ENCODE measurements around the gene SLC41A2.

DNA sequence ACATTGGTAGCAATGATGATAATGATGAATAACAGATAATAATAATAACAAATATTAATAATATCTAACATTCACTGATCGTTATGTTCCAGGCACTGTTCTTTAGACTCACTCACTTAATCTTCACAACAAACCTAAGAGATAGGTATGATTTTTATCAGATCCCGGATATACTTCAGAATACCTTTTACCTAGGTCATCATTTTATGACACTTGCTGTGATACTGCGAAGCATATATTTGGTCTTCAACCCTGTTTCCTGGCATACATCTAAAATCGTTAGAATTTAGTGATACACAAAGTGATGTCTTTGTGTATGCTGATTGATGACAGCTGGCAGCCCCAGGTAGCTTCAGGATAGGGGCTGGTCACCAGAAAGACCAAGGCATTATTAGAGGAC, 46.1 kb downstream of the SLC41A2 start:
- TF ChIP-seq POLR2A (IDR thresholded peaks at IDR 0.05): no peak
- TF ChIP-seq, protein P1, sequence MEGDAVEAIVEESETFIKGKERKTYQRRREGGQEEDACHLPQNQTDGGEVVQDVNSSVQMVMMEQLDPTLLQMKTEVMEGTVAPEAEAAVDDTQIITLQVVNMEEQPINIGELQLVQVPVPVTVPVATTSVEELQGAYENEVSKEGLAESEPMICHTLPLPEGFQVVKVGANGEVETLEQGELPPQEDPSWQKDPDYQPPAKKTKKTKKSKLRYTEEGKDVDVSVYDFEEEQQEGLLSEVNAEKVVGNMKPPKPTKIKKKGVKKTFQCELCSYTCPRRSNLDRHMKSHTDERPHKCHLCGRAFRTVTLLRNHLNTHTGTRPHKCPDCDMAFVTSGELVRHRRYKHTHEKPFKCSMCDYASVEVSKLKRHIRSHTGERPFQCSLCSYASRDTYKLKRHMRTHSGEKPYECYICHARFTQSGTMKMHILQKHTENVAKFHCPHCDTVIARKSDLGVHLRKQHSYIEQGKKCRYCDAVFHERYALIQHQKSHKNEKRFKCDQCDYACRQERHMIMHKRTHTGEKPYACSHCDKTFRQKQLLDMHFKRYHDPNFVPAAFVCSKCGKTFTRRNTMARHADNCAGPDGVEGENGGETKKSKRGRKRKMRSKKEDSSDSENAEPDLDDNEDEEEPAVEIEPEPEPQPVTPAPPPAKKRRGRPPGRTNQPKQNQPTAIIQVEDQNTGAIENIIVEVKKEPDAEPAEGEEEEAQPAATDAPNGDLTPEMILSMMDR (IDR thresholded peaks at IDR 0.05 in 8 of 11, conservative IDR thresholded peaks at IDR 0.05 in 3 of 11): no peak

Measured in spleen (tissue), 7 donors.